Small intestine (tissue), 7 donors: ENCODE data around the gene ATP5MC2. TPM values are rescaled to one million over a fixed set of nuclear protein-coding genes. Genes with fewer than 3 reads are reported as not detected.

Source experiments
- DNase-seq, 2 donors: peaks; one replicate each; pipeline versions ENCODE4 v3.0.0 to v3.0.0-alpha.2; 2013
- FAIRE-seq: peaks from 2 replicates; lab custom pipeline; 2012; peaks lifted over from hg19 to GRCh38; lab: Jason Lieb, UNC
- H3K27ac ChIP-seq, 3 donors: one replicate each; pipeline ENCODE4 v1.5.1; 2013; ENCODE audit warnings: low read length in 2 of 3, mild to moderate bottlenecking in 2 of 3, control low read depth in 1 of 3, inconsistent platforms in 1 of 3, low read depth in 1 of 3, moderate library complexity in 1 of 3
- H3K27me3 ChIP-seq, 3 donors: one replicate each; pipeline ENCODE4 v1.6.1; 2013; ENCODE audit warnings: low read length in 3 of 3, inconsistent platforms in 1 of 3; ENCODE audit not compliant: control insufficient read depth in 3 of 3, insufficient read depth in 3 of 3
- H3K36me3 ChIP-seq, 3 donors: one replicate each; pipeline ENCODE4 v1.6.1; 2013; ENCODE audit warnings: low read length in 3 of 3, inconsistent platforms in 1 of 3, low read depth in 1 of 3, mild to moderate bottlenecking in 1 of 3, moderate library complexity in 1 of 3; ENCODE audit not compliant: control insufficient read depth in 3 of 3, insufficient read depth in 2 of 3
- H3K4me1 ChIP-seq, 3 donors: one replicate each; pipeline ENCODE4 v1.6.1; 2013; ENCODE audit warnings: low read length in 2 of 3, inconsistent platforms in 1 of 3, low read depth in 1 of 3, mild to moderate bottlenecking in 1 of 3, moderate library complexity in 1 of 3; ENCODE audit not compliant: control insufficient read depth in 3 of 3, insufficient read depth in 2 of 3
- H3K4me3 ChIP-seq, 3 donors: one replicate each; pipeline ENCODE4 v1.5.1; 2013; ENCODE audit warnings: low read length in 3 of 3, control low read depth in 1 of 3, inconsistent platforms in 1 of 3, low read depth in 1 of 3, mild to moderate bottlenecking in 1 of 3, moderate library complexity in 1 of 3
- H3K9me3 ChIP-seq, 2 donors: one replicate each; pipeline ENCODE4 v1.6.1; 2013; ENCODE audit warnings: low read depth in 1 of 2, low read length in 1 of 2; ENCODE audit not compliant: control insufficient read depth in 2 of 2, insufficient read depth in 1 of 2
- WGBS, 3 donors: extraction: QIAGEN DNeasy Blood & Tissue Kit; methylation state at CpG; one replicate each; pipeline ENCODE4 v1.1.7; 2013; 5-methylcytosine and 5-hydroxymethylcytosine counted together
- polyA plus RNA-seq, 4 donors: library from polyadenylated mRNA; stranded (reverse) in 3 of 4; unstranded in 1 of 4; fragments of 200-250 nt in 3 of 4; fragments of 120-200 nt in 1 of 4; gene quantifications; one replicate each; pipeline versions ENCODE4 v1.2.1 to v1.2.3, GENCODE V29; 2013
- donor health status: healthy with polysubstance abuse.
- donor health status: control.
- donor health status: control.
- donor health status: Bipolar disorder and iron deficiency.
- donor health status: healthy.

Gene ATP5MC2
- polyA plus RNA-seq, 4 donors: 433 to 621 (median 568) TPM

DNA sequence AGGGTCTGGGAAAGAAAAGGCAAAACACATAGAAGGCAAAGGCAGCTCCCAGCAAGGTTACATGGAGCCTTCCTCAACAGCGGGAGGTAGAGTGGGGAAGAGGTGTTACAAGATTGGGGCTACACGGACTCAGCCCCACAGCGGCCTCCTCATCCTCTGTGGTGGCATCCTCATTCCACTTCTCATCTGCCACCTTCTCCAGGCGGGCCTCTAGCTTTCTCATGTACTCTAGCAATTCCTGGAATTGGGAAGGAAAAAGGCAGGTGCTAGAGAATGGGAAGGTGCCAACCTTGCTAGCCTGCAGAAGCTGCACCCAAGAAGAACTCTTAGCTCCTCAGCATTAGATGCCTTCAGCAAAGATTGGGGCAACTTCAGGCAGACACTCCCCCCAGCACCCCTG lies 38.1 kb upstream of the ATP5MC2 start:
- no peaks in the 10 kb centered on the region for H3K27me3 ChIP-seq
- no peaks in the 10 kb centered on the region for H3K4me1 ChIP-seq
- H3K9me3 ChIP-seq: no peaks in the 10 kb centered on the region
- H3K27ac ChIP-seq: no peak overlapping the region
- WGBS, 3 donors: 89 to 94% (median 92%) methylated on average over 4 of the region's 4 CpGs
- no peak for DNase-seq
- peaks cover 4 to 55% (median 5%) of the 10 kb centered on the region in 3 donors for H3K36me3 ChIP-seq
- no peak overlapping the region for H3K4me3 ChIP-seq
- no peak for FAIRE-seq

DNA sequence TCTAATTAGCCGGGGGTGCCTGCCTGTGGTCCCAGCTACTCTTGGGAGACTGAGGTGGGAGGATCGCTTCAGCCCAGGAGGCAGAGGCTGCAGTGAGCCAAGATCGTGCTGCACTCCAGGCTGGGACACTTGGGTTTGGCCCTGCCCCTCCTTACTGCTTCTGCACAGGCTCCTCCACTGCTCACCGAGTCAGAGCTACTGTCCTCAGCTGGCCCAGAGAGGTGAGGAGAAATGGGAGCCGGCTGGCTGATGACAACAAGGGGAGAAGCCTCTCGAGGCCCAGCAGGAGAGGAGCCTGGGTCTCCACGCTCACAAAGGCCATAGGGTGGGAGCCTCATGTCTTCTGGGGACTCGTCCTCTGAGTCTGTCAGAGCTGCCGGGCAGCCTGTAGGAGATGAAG lies 37.6 kb upstream of the ATP5MC2 start:
- DNase-seq (no peak), FAIRE-seq (no peak)
- no peaks in the 10 kb centered on the region for H3K27me3 ChIP-seq
- WGBS, 3 donors: 87 to 91% (median 91%) methylated on average over 9 of the region's 9 CpGs
- H3K27ac ChIP-seq: no peak overlapping the region
- H3K9me3 ChIP-seq: no peaks in the 10 kb centered on the region
- no peak overlapping the region for H3K4me3 ChIP-seq
- H3K36me3 ChIP-seq: peaks cover 4 to 50% (median 5%) of the 10 kb centered on the region in 3 donors
- H3K4me1 ChIP-seq: no peaks in the 10 kb centered on the region

DNA sequence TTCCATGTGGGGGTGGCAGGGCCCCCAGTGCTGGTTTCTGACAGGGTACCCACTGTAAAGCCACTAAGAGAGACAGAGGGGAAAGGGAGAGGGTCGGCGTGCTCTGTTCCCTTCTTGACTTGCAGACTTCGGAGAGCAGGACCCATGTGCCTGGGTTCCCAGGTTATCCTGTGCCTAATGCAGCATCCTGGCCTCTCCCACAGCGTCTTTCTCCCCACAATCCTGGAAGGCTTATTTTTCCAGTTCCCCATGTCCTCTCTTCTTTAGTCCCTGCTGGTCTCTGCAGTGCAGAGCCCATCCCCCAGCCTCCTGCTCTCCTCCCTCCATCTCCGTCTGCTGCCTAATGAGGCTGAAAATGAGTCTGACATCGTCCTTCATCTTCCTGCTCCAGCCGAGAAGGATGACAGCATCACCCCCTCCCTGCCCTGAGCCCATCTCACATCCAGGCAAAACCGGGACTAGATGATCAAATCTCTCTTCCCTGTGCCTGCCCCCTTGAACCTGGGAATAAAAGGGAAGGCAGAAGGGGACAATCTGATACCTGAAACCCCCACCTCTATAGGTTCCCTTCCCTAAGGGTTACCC lies 36.3 kb upstream of the ATP5MC2 start:
- 73 to 89% (median 82%) methylated on average over 8 of the region's 8 CpGs for WGBS, 3 donors

DNA sequence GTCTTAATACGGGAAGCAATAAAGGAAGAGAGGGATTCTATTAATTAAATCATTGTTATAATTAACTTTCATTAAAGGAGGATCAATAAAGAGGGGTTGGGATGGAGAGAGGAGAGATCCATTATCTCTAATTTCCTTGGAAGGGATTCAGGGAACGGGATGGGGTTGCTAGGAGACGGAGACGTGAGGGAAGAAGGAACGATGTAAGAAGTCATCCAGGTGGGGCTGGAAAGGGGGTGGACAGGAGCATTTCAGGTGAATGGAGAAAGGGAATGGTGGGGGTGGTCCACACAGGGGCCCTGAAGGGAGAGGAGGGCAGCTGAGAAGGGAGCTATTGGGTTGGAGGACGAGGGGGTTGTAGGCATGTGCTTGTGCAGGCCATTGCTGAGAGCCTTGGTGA lies 34.2 kb upstream of the ATP5MC2 start:
- no peak for DNase-seq
- no peaks in the 10 kb centered on the region for H3K9me3 ChIP-seq
- FAIRE-seq: no peak
- peaks cover 0 to 12% (median 0%) of the 10 kb centered on the region in 3 donors for H3K27me3 ChIP-seq
- no peak overlapping the region for H3K4me3 ChIP-seq
- H3K27ac ChIP-seq: no peak overlapping the region
- peaks cover 0 to 33% (median 2%) of the 10 kb centered on the region in 3 donors for H3K36me3 ChIP-seq
- WGBS, 3 donors: 31 to 50% (median 43%) methylated on average over 6 of the region's 6 CpGs
- no peaks in the 10 kb centered on the region for H3K4me1 ChIP-seq

More for the DNA sequence above, 36.3 kb upstream of the ATP5MC2 start:
- H3K4me1 ChIP-seq: no peaks in the 10 kb centered on the region
- H3K27me3 ChIP-seq: peaks cover 0 to 5% (median 0%) of the 10 kb centered on the region in 3 donors
- no peak overlapping the region for H3K27ac ChIP-seq
- no peaks in the 10 kb centered on the region for H3K9me3 ChIP-seq
- peaks cover 3 to 50% (median 5%) of the 10 kb centered on the region in 3 donors for H3K36me3 ChIP-seq
- H3K4me3 ChIP-seq: no peak overlapping the region
- FAIRE-seq (no peak), DNase-seq (no peak)

DNA sequence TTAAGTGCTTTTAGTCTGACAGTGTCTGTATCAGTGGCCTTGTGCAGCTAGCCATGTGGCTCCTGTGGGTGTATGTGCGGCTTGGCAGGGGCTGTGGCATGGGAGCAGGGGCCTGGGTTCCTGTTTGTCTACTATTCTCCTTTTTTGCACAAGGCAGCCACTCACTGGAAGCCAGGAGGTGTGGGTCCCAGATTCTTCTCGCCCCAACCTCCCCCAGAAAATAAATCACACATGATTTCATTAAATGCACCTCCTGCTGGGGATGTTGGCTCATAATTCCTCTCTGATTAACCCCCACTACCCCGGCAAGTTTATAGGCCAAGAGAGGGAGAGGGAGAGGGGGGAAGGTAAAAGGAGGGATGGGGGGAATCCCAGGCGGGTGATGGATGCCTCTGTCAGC lies 33.8 kb upstream of the ATP5MC2 start:
- H3K36me3 ChIP-seq: peaks cover 0 to 29% (median 2%) of the 10 kb centered on the region in 3 donors
- H3K27me3 ChIP-seq: peaks cover 0 to 13% (median 0%) of the 10 kb centered on the region in 3 donors
- FAIRE-seq (no peak), DNase-seq (no peak)
- H3K9me3 ChIP-seq: no peaks in the 10 kb centered on the region
- no peak overlapping the region for H3K27ac ChIP-seq
- H3K4me1 ChIP-seq: no peaks in the 10 kb centered on the region
- no peak overlapping the region for H3K4me3 ChIP-seq
- 28 to 56% (median 33%) methylated on average over 4 of the region's 4 CpGs for WGBS, 3 donors

DNA sequence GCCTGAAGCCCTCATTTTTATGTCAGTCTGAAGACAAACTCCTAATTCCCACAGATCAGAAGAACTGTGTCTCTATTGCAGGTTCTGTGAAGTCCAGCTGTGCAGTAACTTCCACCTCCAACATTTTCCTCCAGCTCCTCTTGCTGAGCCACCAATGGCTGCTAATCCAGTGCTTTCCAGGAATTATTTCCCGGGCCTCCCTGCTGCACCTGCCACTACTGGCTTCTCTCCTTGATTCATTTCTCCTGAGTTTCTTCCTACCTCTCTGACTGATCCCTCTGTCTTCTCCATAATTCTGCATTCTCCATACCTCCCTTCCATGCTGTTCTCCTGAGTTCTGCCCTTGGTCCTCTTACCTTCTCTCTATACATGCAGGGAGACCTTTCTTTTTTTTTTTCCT lies 30.2 kb upstream of the ATP5MC2 start:
- no peak for FAIRE-seq
- Histone ChIP-seq H3K36me3 (no peaks in the 10 kb centered on the region), H3K9me3 (no peaks in the 10 kb centered on the region), H3K27ac (no peak overlapping the region), H3K4me1 (no peaks in the 10 kb centered on the region), H3K27me3 (peaks cover 0 to 40% (median 0%) of the 10 kb centered on the region in 3 donors), H3K4me3 (no peak overlapping the region)
- WGBS, 3 donors: 9 to 59% (median 33%) methylated on average over 1 of the region's 1 CpG
- DNase-seq: no peak

DNA sequence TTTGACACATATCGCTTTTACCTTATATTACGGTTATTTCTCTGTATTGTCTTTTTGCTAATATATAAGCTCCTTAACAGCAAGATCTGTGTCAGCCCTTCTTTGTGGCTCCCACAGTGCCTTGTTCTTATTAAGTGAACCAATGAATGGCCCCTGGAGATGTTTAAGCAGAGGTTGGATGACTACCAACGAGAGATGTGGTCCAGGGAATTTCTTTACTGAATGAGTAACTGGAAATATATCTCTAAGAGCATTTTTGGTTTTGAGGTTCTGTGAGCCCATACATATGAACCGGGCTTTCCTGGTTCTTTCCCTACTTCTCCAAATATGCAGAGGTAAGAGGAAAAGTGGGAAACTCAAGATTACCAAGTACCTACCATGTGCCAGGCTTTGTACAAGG lies 27.9 kb upstream of the ATP5MC2 start:
- H3K36me3 ChIP-seq: no peaks in the 10 kb centered on the region
- H3K27me3 ChIP-seq: peaks cover 0 to 58% (median 8%) of the 10 kb centered on the region in 3 donors
- H3K4me3 ChIP-seq: no peak overlapping the region
- H3K4me1 ChIP-seq: no peaks in the 10 kb centered on the region
- WGBS, 3 donors: 72 to 79% (median 75%) methylated on average over 4 of the region's 4 CpGs
- H3K27ac ChIP-seq: no peak overlapping the region
- DNase-seq (no peak), FAIRE-seq (no peak)
- H3K9me3 ChIP-seq: no peaks in the 10 kb centered on the region

DNA sequence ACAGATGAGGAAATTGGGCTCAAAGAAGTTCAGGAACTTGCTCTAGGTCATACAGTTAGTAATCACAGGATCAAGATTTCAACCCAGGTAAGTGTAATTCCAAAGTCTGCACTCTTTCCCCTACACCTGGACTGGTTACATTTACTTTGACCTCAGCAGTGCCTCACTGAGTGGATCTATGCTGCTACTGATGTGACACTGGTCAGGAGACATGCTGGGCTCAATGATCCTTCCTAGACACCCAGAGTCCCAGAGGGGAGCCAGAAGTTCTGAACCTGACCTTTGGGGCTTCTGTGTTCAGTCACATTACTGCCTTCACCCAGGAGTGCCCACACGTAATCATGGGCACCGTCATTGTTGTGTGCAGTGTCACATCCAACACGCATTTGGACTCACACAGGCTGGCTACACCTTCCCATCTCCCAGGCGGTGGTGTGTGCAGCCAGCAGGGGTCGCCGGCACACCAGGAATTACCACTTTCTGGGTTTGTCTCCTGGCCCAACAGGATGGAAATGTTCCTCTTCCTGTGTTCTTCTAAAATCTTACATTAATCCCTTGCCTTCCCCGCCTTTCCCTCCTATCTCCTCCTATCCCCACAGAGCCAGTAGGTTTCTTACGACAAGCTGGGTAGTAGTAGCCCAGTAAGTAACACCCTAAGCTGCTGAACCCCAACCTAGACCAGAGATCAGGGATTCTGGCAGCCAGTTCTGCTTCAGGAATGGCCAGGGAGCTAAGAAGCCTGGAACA lies 25.8 kb upstream of the ATP5MC2 start:
- Histone ChIP-seq H3K27ac (no peak overlapping the region), H3K4me3 (no peak overlapping the region), H3K27me3 (peaks cover 0 to 70% (median 18%) of the 10 kb centered on the region in 3 donors), H3K4me1 (peaks cover 0 to 3% (median 0%) of the 10 kb centered on the region in 3 donors), H3K9me3 (no peaks in the 10 kb centered on the region), H3K36me3 (no peaks in the 10 kb centered on the region)
- FAIRE-seq (no peak), DNase-seq (peak; percentile 67 to 75)
- 1 to 3% (median 3%) methylated on average over 8 of the region's 8 CpGs for WGBS, 3 donors
